Lower leg skin (tissue), 4 donors: ENCODE data around the gene PLD3. TPM values are rescaled to one million over a fixed set of nuclear protein-coding genes. Genes with fewer than 3 reads are reported as not detected.

Experiments used
- DNase-seq, 2 donors: peaks; one replicate each; pipeline ENCODE4 v3.0.0-alpha.2; 2019; ENCODE audit warnings: low spot score in 2 of 2
- H3K4me3 ChIP-seq: fragments of 200-600 bp; sonication (generic); 2 replicates; pipeline ENCODE4 v1.5.1; 2017; ENCODE audit warnings: mild to moderate bottlenecking, low read depth; ENCODE audit not compliant: poor library complexity, severe bottlenecking
- POLR2A ChIP-seq, 2 donors: fragments of 450-650 bp; IDR thresholded peaks; one replicate each; pipeline ENCODE4 v1.6.1; 2016 to 2017; ENCODE audit warnings: antibody characterized with exemption in 2 of 2, mild to moderate bottlenecking in 1 of 2, moderate library complexity in 1 of 2
- WGBS, 2 donors: methylation state at CpG; one replicate each; pipeline ENCODE4 v1.1.5; 2018; 5-methylcytosine and 5-hydroxymethylcytosine counted together
- intact Hi-C: fragments of 100-400 bp; cut with DNase I; formaldehyde crosslinking; loops from one replicate; pipeline ENCODE4 v1.15.0; 2023; ENCODE audit warnings: low total_unique reads
- total RNA-seq, 4 donors: library from RNA; depleted of rRNA; stranded (reverse); fragments of >200 nt; gene quantifications; one replicate each; pipeline ENCODE4 v1.1.0, GENCODE V29; 2016
- TF ChIP-seq, protein P1 (sequence below), 3 donors: fragments of 450-650 bp; IDR thresholded peaks; one replicate each; pipeline ENCODE4 v1.5.1; 2016; ENCODE audit warnings: antibody characterized with exemption in 3 of 3, mild to moderate bottlenecking in 3 of 3, moderate library complexity in 2 of 3

Gene PLD3
- 100 to 1,000 TPM; 188 to 287 (median 256) TPM for total RNA-seq

- peak; percentile 99 to 100 for DNase-seq
- TF ChIP-seq, protein P1, sequence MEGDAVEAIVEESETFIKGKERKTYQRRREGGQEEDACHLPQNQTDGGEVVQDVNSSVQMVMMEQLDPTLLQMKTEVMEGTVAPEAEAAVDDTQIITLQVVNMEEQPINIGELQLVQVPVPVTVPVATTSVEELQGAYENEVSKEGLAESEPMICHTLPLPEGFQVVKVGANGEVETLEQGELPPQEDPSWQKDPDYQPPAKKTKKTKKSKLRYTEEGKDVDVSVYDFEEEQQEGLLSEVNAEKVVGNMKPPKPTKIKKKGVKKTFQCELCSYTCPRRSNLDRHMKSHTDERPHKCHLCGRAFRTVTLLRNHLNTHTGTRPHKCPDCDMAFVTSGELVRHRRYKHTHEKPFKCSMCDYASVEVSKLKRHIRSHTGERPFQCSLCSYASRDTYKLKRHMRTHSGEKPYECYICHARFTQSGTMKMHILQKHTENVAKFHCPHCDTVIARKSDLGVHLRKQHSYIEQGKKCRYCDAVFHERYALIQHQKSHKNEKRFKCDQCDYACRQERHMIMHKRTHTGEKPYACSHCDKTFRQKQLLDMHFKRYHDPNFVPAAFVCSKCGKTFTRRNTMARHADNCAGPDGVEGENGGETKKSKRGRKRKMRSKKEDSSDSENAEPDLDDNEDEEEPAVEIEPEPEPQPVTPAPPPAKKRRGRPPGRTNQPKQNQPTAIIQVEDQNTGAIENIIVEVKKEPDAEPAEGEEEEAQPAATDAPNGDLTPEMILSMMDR (IDR thresholded peaks at IDR 0.05) = peak in 1 of 3 donors; percentile 30
- peak in 1 of 2 donors; percentile 74 for TF ChIP-seq POLR2A (IDR thresholded peaks at IDR 0.05)
- H3K4me3 ChIP-seq = peak within 1 kb of the TSS; percentile 63
- WGBS, 2 donors = 1% methylated on average over 56 to 64 of the region's 77 CpGs
- intact Hi-C loops = no loop called here
Measured at GRCh38 chr19:40348125-40348913, at the start of gene PLD3, which contains the start of gene C19orf47. Gene PLD3 (plus strand): TSS chr19:40348695. CDS start chr19:40366484, 17,789 bp downstream. Gene C19orf47 (minus strand): TSS chr19:40348397. CDS start chr19:40341857, 6,540 bp downstream.

- no peak for DNase-seq
- TF ChIP-seq, protein P1 (IDR thresholded peaks at IDR 0.05) = no peak
- TF ChIP-seq POLR2A (IDR thresholded peaks at IDR 0.05) = no peak
- no peak overlapping the region for H3K4me3 ChIP-seq
- intact Hi-C loops = no loop called here
- 86 to 89% methylated on average over 4 of the region's 4 CpGs for WGBS, 2 donors
Measured at GRCh38 chr19:40300668-40301067, 47.8 kb upstream of the PLD3 start.

- WGBS, 2 donors = 47 to 59% methylated on average over 6 of the region's 6 CpGs
- TF ChIP-seq POLR2A (IDR thresholded peaks at IDR 0.05) = no peak
- TF ChIP-seq, protein P1 (IDR thresholded peaks at IDR 0.05) = no peak
- intact Hi-C loops = no loop called here
- no peak for DNase-seq
- no peak overlapping the region for H3K4me3 ChIP-seq
Measured at GRCh38 chr19:40302224-40303011, 46.1 kb upstream of the PLD3 start.

GRCh38 chr19:40303765-40304164, 44.7 kb upstream of the PLD3 start:
- no peak for DNase-seq
- WGBS, 2 donors = 18 to 63% methylated on average over 2 of the region's 2 CpGs
- no peak overlapping the region for H3K4me3 ChIP-seq
- TF ChIP-seq, protein P1 (IDR thresholded peaks at IDR 0.05) = no peak
- TF ChIP-seq POLR2A (IDR thresholded peaks at IDR 0.05) = no peak
- intact Hi-C loops = no loop called here

DNA sequence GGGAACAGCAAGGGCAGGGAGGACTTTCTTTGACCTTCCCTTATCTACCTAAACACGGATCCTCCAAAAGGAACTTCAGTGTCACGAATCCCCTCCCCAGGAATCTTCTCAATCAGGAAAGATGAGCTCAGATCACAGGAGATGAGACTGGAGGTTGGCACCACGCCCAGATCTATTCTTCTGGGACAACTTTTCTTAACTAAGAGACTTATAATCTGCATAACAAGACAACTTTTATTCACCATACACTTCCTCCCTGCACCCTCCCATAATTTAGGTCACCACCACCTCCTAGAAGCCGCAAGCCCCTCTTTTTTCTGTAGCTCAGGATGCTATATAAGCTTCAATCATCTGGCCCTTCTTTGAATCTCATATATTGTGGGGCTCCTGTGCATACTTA, 44.2 kb upstream of the PLD3 start:
- WGBS, 2 donors = 43% methylated on average over 4 of the region's 4 CpGs
- no peak overlapping the region for H3K4me3 ChIP-seq
- intact Hi-C loops = no loop called here
- no peak for DNase-seq
- TF ChIP-seq, protein P1 (IDR thresholded peaks at IDR 0.05) = no peak
- no peak for TF ChIP-seq POLR2A (IDR thresholded peaks at IDR 0.05)
